NK-92 treated with Interleukin-12 subunit alpha and Interleukin-12 subunit beta, amount 100 ng/mL, for 24 hours (cell line): ENCODE measurements around the gene EPM2AIP1.
"Not testable (repeated sequence)": the region's sequence is repeated elsewhere in the genome, so short reads cannot be mapped to it uniquely, and the experiment has no call there.

Experiments
- DNase-seq: peaks from one replicate; lab custom pipeline; 2025; lab: John Stamatoyannopoulos, UW

Gene EPM2AIP1

GRCh38 chr3:36993326-36994283 lies 674 bp upstream of the EPM2AIP1 start, which contains the start of gene MLH1:
Gene MLH1, plus strand, starts transcription at chr3:36993518. Its CDS starts 30 bp downstream, at chr3:36993548.
- no peak for DNase-seq

GRCh38 chr3:36991923-36992805 lies 767 bp downstream of the EPM2AIP1 start:
- DNase-seq, result no peak

DNA sequence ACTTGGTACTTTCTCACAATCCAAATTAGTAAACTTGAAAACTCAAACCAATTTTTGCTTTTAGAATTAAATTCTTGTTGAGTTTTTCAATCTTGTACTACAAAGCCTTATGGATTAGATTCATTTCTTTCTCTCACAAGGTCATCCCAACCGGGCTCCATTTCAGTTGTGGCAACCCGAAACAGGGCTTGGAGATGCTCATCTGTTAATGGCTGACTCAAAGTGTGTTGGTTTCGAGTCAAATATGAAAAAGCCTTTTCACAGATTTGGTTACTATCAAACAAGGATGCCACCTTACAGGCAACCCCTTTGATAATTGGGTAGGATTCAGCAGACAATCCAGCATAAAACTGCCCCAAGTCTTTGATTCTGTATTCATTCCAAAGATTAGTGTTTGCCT lies 1.8 kb downstream of the EPM2AIP1 start:
- DNase-seq, result no peak

DNA sequence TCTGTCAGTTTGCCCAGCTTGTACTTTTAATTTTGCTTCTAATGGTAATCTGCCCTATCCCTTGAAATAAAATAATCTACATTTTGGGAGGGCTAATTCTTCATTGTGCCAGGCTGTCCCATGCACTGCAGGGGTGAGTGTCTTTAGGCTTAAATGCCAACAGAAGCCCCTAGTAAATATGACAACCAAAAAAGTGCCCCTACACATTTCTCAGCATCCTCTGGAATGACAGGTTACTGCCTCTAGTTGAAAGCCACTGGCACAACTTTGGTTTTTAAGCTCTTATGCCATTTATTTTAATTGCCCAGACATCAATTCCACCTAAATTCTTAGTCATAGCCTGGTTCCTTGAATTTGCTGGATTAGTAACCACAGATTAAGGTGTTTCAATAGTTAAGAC lies 3.4 kb downstream of the EPM2AIP1 start:
- DNase-seq, result no peak

DNA sequence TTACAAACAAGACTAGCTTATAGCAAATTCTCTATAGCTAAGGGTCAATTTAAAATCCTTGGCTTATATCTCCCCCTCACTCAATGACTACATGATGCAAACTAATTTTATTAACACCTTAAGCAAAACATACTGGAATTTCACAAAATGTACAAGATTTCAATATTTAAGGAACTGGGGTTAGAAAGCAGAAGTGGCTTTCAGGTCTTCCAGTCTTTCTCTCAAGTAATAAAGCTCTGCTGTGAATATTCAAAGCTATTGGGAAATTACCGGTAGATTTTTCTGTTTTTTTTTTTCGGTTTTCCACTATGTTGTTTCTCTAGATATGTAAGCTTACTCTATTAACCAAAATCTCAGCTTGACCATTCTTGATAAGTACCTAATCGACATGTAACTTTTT lies 3.9 kb downstream of the EPM2AIP1 start:
- no peak for DNase-seq

GRCh38 chr3:36988356-36988755 lies 4.6 kb downstream of the EPM2AIP1 start:
- DNase-seq, result no peak

- no peak for DNase-seq
These were observed 11.9 kb downstream of the EPM2AIP1 start for GRCh38 chr3:36981006-36981405.

GRCh38 chr3:36973139-36973538 lies 19.8 kb downstream of the EPM2AIP1 start:
- DNase-seq, result no peak

DNA sequence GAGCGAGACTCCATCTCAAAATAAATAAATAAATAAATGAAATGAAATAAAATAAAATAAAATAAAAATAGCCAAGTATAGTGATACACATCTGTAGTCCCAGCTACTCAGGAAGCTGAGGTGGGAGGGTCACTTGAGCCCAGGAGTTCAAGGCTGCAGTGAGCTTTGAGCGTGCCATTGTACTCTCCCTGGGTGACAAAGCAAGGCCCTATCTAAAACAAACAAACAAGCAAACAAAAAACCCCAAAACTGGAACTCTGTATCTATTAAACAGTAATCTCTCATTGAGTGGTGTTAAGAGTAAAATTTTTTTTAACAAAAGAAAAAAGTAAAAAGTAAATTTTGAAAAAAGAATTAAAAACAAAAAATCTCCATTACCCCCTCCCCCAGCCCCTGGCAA lies 20.8 kb downstream of the EPM2AIP1 start:
- no peak for DNase-seq

- DNase-seq, result no peak
These were observed 23.1 kb downstream of the EPM2AIP1 start for GRCh38 chr3:36969540-36970432.

DNA sequence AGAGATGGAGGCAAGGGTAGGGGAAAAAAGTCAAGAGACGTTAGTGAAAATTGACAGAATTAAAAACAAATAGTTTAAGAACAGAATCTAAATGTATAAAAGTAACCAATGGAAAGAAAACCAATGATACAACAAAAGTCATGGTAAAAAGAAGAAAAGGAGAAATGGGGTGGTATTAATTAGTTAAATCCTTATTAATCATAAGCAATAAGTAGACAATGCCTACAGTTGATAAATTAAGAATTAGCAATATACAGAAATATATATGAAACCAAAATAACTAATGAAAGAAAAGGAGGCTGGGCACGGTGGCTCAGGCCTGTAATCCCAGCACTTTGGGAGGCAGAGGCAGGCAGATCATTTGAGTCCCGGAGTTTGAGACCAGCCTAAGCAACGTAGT lies 23.8 kb downstream of the EPM2AIP1 start:
- no peak for DNase-seq

GRCh38 chr3:36965440-36965839 lies 27.5 kb downstream of the EPM2AIP1 start:
- DNase-seq, result no peak

DNA sequence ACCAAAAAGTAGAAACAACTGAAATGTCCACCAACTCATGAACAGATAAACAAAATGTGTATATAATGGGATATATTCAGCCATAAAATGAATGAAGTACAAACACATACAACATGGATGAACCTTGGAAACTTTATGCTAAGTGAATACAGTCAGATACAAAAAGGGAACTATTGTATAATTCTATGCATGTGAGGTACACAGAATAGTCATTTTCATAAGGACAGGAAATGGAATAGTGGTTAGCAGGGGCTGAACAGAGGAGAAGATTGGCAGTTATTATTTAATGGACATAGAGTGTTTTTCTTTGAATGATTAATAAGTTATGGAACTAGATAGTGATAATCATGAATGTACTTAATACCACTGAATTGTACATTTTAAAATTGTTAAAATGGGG lies 28.1 kb downstream of the EPM2AIP1 start:
- no peak for DNase-seq

DNA sequence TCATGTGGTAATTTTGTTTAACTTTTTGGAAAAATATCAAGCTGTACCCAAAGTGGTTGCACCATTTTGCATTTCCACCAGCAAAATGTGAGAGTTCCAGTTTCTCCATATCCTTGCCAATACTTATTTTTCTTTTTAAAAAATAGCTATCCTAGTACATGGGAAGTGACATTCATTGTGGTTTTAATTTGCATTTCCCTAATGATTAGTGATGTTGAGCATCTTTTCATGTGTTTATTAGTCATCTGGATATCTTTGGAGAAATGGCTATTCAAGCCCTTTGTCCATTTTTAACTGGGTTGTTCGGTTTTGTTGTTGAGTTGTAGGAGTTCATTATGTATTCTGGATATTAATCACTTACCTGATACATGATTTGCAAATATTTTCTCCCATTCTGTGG lies 28.6 kb downstream of the EPM2AIP1 start:
- DNase-seq, result no peak

DNA sequence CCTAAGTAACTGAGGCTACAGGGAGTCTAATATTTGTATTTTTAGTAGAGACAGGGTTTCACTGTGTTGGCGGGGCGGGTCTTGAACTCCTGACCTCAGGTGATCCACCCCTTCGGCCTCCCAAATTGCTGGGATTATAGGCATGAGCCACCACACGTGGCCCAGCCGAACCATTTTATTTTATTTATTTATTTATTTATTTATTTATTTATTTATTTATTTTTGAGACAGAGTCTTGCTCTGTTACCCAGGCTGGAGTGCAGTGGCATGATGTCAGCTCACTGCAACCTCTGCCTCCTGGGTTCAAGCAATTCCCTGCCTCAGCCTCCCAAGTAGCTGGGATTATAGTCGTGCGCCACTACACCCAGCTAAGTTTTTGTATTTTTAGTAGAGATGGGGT lies 29.9 kb downstream of the EPM2AIP1 start:
- DNase-seq, result not testable (repeated sequence)

DNA sequence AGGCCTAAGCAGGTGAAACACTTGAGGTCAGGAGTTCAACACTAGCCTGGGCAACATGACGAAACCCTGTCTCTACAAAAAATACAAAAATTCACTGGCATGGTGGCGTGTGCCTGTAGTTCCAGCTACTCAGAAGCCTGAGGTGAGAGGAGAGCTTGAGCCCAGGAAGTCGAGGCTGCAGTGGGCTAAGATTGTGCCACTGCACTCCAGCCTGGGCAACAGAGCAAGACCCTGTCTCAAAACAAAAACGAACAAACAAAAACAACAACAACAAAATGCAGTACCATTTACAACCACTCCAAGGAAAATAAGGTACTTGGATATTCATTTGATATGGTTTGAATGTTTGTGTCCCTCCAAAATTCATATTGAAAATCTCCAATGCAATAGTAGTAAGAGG lies 32.4 kb downstream of the EPM2AIP1 start:
- DNase-seq, result no peak

- DNase-seq, result no peak
These were observed 33.1 kb downstream of the EPM2AIP1 start for GRCh38 chr3:36959821-36960220.

DNA sequence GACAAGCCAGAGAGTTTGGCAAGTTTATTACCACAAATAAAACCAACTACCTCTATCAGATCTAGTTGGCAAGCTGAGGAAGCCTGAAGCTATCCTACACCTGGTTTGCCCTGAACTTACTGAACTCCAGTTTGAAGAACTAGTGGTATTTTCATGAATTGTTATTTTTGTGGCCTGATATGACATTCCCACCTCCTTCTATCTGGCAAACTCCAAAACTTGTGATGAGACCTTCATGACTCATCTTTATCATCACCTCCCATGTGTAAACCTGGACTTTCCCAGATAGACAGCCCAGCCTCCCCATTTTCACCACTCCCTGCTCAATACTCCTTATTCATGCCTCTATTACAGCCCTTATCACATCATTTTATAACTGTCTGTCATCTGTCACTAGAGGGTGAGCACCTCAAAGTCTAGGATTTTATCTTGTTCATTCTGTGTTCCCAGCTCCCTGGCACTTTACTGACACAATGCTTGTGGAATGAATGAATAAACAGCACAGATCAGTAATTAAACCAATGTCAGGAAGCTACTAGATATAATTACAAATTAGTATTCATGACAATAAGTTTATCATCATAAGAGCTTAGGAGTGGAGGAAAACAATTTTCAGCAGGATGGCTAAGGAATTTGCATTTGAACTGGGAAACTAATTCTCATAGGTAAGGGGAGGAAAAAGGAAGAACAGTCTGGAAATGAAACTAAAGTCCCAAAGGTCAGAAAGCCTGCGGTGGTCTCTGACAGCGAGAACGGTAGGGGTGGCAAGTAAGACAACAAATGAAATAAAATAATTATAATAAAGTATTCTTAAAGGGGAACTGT lies 34.9 kb downstream of the EPM2AIP1 start:
- no peak for DNase-seq

GRCh38 chr3:36957063-36957462 lies 35.9 kb downstream of the EPM2AIP1 start:
- DNase-seq, result no peak

DNA sequence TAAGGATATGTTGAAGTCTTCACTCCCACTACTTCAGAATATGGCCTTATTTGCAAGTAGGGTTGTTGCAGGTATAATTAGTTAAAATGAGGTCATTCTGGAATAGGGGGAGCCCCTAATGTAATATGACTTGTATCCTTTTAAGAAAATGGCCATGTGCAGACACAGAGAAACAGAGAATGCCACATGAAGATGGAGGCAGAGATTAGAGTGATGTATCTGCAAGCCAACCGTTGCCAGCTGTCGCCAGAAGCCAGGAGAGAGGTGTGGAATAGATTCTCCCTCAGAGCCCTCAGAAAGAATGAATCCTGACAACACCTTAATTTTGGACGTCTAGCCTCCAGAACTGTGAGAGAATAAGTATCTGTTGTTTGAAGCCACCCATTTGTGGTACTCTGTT lies 36.8 kb downstream of the EPM2AIP1 start:
- DNase-seq, result no peak
